HFFc6 (cell line): Measurements from ENCODE around the gene CADM4. TPM values are rescaled to one million over a fixed set of nuclear protein-coding genes. Genes with fewer than 3 reads are reported as not detected.
A peak's percentile ranks its signal among the peaks of the same experiment; 100 is the strongest.

Experiments used
- DNase-seq: peaks from one replicate; pipeline ENCODE4 v3.0.0-alpha.2; 2018
- H3K27ac Mint-ChIP-seq: 2 replicates; pipeline ENCODE4 v1.8.0; 2020; ENCODE audit warnings: mild to moderate bottlenecking, mixed read lengths
- H3K27me3 Mint-ChIP-seq: 2 replicates; pipeline ENCODE4 v1.8.0; 2021; ENCODE audit warnings: mild to moderate bottlenecking, moderate library complexity, mixed read lengths; ENCODE audit not compliant: insufficient read depth
- H3K36me3 Mint-ChIP-seq: 2 replicates; pipeline ENCODE4 v1.8.0; 2021; ENCODE audit warnings: low read depth, mixed read lengths
- H3K4me1 Mint-ChIP-seq: 2 replicates; pipeline ENCODE4 v1.8.0; 2020; ENCODE audit warnings: low read depth, mixed read lengths
- H3K4me3 Mint-ChIP-seq: 2 replicates; pipeline ENCODE4 v1.8.0; 2020; ENCODE audit warnings: mild to moderate bottlenecking, moderate library complexity, mixed read lengths
- H3K9me3 Mint-ChIP-seq: 2 replicates; pipeline ENCODE4 v1.8.0; 2020; ENCODE audit warnings: mild to moderate bottlenecking, mixed read lengths
- total RNA-seq, 6 experiments: library from RNA; stranded (reverse); fragmentation: NEBNext Ultra II Directional; extraction: Animal tissue kit (Norgen Biotek cat#: 25700); gene quantifications; 2 replicates in 1 of 6; 3 replicates in 5 of 6; pipeline ENCODE4 v1.2.3, GENCODE V29; 2021
- TF ChIP-seq, protein P1 (sequence below): fragments of 200-600 bp; sonication (generic); IDR thresholded peaks from 2 replicates; pipeline ENCODE4 v1.5.0; 2021; ENCODE audit warnings: antibody characterized with exemption, mild to moderate bottlenecking

Gene CADM4
- total RNA-seq, 6 experiments from 2014 or later = 0.43 to 1.3 (median 0.82) TPM

DNA sequence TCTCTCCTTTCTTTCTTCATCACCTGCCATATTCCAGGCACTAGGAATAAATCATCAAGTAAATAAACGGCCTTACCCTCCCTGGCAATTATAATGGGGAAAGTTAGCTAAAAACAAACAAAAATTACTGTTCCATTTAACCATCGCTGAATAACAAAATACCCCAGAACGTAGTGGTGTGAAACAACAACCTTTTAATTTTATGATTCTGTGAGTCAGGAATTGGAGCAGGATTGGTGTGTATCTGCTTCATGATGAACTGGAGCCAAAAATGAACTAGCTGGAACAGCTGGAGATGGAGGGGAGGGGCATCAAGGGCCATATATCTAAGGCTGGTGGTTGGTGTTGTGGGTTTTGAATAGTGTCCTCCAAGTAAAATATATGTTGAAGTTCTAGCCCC is 3.7 kb upstream of the CADM4 start:
- Mint-ChIP-seq H3K27ac (no peak overlapping the region), H3K4me3 (no peak overlapping the region), H3K27me3 (peaks cover 19% of the 10 kb centered on the region), H3K9me3 (no peaks in the 10 kb centered on the region), H3K36me3 (peaks cover 24% of the 10 kb centered on the region), H3K4me1 (no peaks in the 10 kb centered on the region)
- DNase-seq = no peak
- TF ChIP-seq, protein P1, sequence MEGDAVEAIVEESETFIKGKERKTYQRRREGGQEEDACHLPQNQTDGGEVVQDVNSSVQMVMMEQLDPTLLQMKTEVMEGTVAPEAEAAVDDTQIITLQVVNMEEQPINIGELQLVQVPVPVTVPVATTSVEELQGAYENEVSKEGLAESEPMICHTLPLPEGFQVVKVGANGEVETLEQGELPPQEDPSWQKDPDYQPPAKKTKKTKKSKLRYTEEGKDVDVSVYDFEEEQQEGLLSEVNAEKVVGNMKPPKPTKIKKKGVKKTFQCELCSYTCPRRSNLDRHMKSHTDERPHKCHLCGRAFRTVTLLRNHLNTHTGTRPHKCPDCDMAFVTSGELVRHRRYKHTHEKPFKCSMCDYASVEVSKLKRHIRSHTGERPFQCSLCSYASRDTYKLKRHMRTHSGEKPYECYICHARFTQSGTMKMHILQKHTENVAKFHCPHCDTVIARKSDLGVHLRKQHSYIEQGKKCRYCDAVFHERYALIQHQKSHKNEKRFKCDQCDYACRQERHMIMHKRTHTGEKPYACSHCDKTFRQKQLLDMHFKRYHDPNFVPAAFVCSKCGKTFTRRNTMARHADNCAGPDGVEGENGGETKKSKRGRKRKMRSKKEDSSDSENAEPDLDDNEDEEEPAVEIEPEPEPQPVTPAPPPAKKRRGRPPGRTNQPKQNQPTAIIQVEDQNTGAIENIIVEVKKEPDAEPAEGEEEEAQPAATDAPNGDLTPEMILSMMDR = no peak

DNA sequence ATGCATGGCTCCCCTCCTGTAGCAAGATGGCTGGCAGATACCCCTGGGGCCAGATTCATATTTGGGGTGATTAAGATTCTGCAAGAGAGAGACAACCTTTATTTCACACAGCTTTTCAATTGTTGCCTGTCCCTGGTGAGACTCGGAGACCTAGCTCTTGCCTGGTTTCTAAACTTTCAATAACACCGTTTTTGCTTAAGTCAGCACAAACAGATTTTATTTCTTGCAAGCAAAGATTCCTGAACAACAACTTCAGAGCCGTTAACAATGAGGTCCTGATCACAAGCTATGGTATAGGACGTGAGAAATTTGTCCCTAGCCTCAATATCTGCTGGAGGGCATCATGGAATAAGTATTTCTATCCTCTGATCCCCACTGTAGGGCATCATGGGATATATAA is 2.9 kb upstream of the CADM4 start:
- no peak overlapping the region for H3K4me3 Mint-ChIP-seq
- H3K36me3 Mint-ChIP-seq = peaks cover 17% of the 10 kb centered on the region
- H3K27me3 Mint-ChIP-seq = peaks cover 25% of the 10 kb centered on the region
- no peaks in the 10 kb centered on the region for H3K4me1 Mint-ChIP-seq
- no peaks in the 10 kb centered on the region for H3K9me3 Mint-ChIP-seq
- H3K27ac Mint-ChIP-seq = no peak overlapping the region
- DNase-seq = no peak
- TF ChIP-seq, protein P1 = no peak

DNA sequence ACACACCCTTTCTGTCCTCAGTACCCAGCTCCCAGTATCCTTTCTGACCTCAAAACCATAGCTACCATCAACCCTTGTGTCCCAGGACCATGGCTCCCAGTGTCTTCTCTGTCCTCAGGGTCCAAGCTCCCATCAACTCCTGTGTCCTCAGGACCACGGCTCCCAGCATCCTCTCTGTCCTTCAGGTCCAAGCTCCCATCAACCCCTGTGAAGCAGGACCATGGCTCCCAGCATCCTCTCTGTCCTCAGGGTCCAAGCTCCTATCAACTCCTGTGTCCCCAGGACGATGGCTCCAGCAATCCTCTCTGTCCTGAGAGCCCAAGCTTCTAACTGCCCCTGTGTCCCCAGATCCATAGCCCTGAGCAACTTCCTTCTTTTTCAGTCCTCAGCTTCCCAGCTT is 1.7 kb upstream of the CADM4 start:
- H3K9me3 Mint-ChIP-seq = no peaks in the 10 kb centered on the region
- H3K27ac Mint-ChIP-seq = no peak overlapping the region

DNA sequence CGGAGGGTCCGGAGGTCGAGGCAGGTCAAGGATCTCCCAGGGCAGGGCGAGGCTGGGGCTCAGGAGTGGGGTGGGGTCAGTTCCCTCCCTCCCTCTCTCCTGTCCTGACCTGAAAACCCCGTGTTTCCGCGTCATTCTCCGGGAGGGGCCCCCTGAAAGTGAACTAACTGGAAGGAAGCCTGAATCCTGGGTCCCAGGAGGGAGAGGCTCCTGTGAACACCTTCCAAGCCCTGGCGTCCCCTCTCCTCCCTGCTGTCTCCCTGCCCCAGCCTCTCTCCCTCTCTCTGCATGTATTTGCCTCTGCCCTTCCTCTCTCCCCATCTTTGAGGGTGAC is 741 bp upstream of the CADM4 start:
- Mint-ChIP-seq H3K9me3 (no peaks in the 10 kb centered on the region), H3K36me3 (no peaks in the 10 kb centered on the region), H3K4me1 (peaks cover under 1% of the 10 kb centered on the region; the same call in 1 of the 2 replicates), H3K27me3 (peaks cover 30% of the 10 kb centered on the region), H3K27ac (no peak overlapping the region), H3K4me3 (peak overlapping the region; percentile 49)
- no peak for DNase-seq
- TF ChIP-seq, protein P1 = no peak

More for the DNA sequence above, 1.7 kb upstream of the CADM4 start:
- Mint-ChIP-seq H3K4me1 (no peaks in the 10 kb centered on the region), H3K27me3 (peaks cover 30% of the 10 kb centered on the region), H3K36me3 (peaks cover 5% of the 10 kb centered on the region), H3K4me3 (no peak overlapping the region)
- TF ChIP-seq, protein P1 = no peak
- DNase-seq = no peak

DNA sequence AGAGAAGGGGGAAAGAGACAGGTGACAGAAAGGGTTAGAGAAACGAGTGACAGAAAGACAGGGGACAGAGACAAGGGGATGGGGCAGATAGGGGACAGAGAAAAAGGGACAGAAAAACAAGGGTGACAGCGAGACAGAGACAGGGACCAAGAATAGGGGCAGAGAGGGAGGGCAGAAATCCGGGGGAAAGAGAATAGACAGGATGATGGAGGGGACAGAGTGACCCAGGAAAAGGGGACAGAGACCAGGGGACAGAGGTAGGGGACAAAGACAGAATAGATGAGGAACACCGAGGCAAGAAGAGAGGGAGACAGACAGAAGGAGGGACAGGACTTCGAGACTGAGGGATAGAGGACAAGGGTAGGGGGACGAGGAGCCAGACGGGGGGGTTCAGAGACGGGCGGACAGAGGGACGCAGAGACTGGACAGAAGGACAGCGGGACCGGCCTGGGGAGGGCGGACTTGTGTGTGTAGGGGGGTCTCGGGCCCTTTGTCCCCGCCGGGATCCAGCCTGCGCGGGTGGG is 593 bp downstream of the CADM4 start:
- no peaks in the 10 kb centered on the region for H3K9me3 Mint-ChIP-seq
- DNase-seq = no peak
- H3K27ac Mint-ChIP-seq = no peak overlapping the region
- H3K4me3 Mint-ChIP-seq = peak overlapping the region; percentile 69
- no peaks in the 10 kb centered on the region for H3K36me3 Mint-ChIP-seq
- peaks cover 8% of the 10 kb centered on the region; the same call in 1 of the 2 replicates for H3K4me1 Mint-ChIP-seq
- peaks cover 30% of the 10 kb centered on the region for H3K27me3 Mint-ChIP-seq
- TF ChIP-seq, protein P1 = no peak
